Natural killer cell treated with Interleukin-12 subunit alpha and Interleukin-12 subunit beta and Interleukin-15 and Interleukin-18, amount 100 ng/mL, for 72 hours (primary cell): ENCODE data around the gene RIC1. TPM values are rescaled to one million over a fixed set of nuclear protein-coding genes. Genes with fewer than 3 reads are reported as not detected.

Experiments used
- ATAC-seq, 2 donors: fragments of 150-1000 bp; cut with Tn5 transposase in 1 of 2; sonication (Bioruptor Pico), chemical (Tn5 transposase) in 1 of 2; 2 replicates each; pipeline ENCODE4 v1.10.0; 2021
- DNase-seq: peaks from one replicate; pipeline ENCODE4 v3.0.0; 2022; ENCODE audit warnings: low spot score
- H3K27ac Mint-ChIP-seq, 2 donors: 1 replicate in 1 of 2; 2 replicates in 1 of 2; pipeline ENCODE4 v1.8.0; 2022; ENCODE audit warnings: mixed read lengths in 2 of 2, mild to moderate bottlenecking in 1 of 2, moderate library complexity in 1 of 2
- H3K27me3 Mint-ChIP-seq, 2 donors: 1 replicate in 1 of 2; 2 replicates in 1 of 2; pipeline ENCODE4 v1.8.0; 2022; ENCODE audit warnings: mixed read lengths in 2 of 2
- H3K36me3 Mint-ChIP-seq: one replicate; pipeline ENCODE4 v1.8.0; 2022; ENCODE audit warnings: mixed read lengths
- H3K4me1 Mint-ChIP-seq, 2 donors: 1 replicate in 1 of 2; 2 replicates in 1 of 2; pipeline ENCODE4 v1.8.0; 2022; ENCODE audit warnings: low read depth in 2 of 2, mixed read lengths in 2 of 2, mild to moderate bottlenecking in 1 of 2
- H3K4me3 Mint-ChIP-seq: one replicate; pipeline ENCODE4 v1.8.0; 2022; ENCODE audit warnings: mixed read lengths
- H3K9me3 Mint-ChIP-seq: 2 replicates; pipeline ENCODE4 v1.8.0; 2022; ENCODE audit warnings: mixed read lengths
- total RNA-seq, 2 donors: library from RNA; stranded (reverse); gene quantifications; one replicate each; pipeline ENCODE4 v1.2.3, GENCODE V29; 2022

RIC1 gene
- total RNA-seq, 2 donors from 2014 or later: 25.4 to 36.1 TPM

- DNase-seq (peak; percentile 67), ATAC-seq (peak; percentile 15 to 34)
- Mint-ChIP-seq H3K36me3 (peaks cover 12% of the 10 kb centered on the region), H3K27me3 (no peaks in the 10 kb centered on the region), H3K9me3 (no peaks in the 10 kb centered on the region), H3K27ac (peak overlapping the region; percentile 88 to 99), H3K4me1 (peaks cover 43 to 56% of the 10 kb centered on the region in 2 donors), H3K4me3 (peak overlapping the region; percentile 90)
Observed at GRCh38 chr9:5629312-5630080, 589 bp downstream of the RIC1 start.

- peaks cover under 1% of the 10 kb centered on the region for H3K9me3 Mint-ChIP-seq
- H3K36me3 Mint-ChIP-seq: peaks cover 12% of the 10 kb centered on the region
- peaks cover 45 to 57% of the 10 kb centered on the region in 2 donors for H3K4me1 Mint-ChIP-seq
- ATAC-seq (no peak), DNase-seq (no peak)
- peak overlapping the region; percentile 90 for H3K4me3 Mint-ChIP-seq
- no peaks in the 10 kb centered on the region for H3K27me3 Mint-ChIP-seq
- H3K27ac Mint-ChIP-seq: peak overlapping the region; percentile 88 to 99
Observed at GRCh38 chr9:5630081-5630507, 1.2 kb downstream of the RIC1 start.

GRCh38 chr9:5631026-5631425, 2.1 kb downstream of the RIC1 start:
- no peaks in the 10 kb centered on the region for H3K27me3 Mint-ChIP-seq

GRCh38 chr9:5632540-5632939, 3.6 kb downstream of the RIC1 start:
- Mint-ChIP-seq H3K4me1 (peaks cover 46 to 57% of the 10 kb centered on the region in 2 donors), H3K36me3 (peaks cover 18% of the 10 kb centered on the region), H3K4me3 (no peak overlapping the region), H3K27ac (no peak overlapping the region), H3K27me3 (no peaks in the 10 kb centered on the region), H3K9me3 (peaks cover 7% of the 10 kb centered on the region)
- ATAC-seq: no peak
- no peak for DNase-seq

More at GRCh38 chr9:5631026-5631425, 2.1 kb downstream of the RIC1 start:
- H3K36me3 Mint-ChIP-seq: peaks cover 20% of the 10 kb centered on the region
- peaks cover 6% of the 10 kb centered on the region for H3K9me3 Mint-ChIP-seq
- ATAC-seq: no peak
- H3K4me3 Mint-ChIP-seq: no peak overlapping the region
- DNase-seq: no peak
- peaks cover 53 to 65% of the 10 kb centered on the region in 2 donors for H3K4me1 Mint-ChIP-seq
- no peak overlapping the region for H3K27ac Mint-ChIP-seq

GRCh38 chr9:5633243-5633642, 4.3 kb downstream of the RIC1 start:
- ATAC-seq (no peak), DNase-seq (no peak)
- peaks cover 26% of the 10 kb centered on the region for H3K36me3 Mint-ChIP-seq
- H3K4me3 Mint-ChIP-seq: peak overlapping the region; percentile 4
- H3K4me1 Mint-ChIP-seq: peaks cover 46 to 52% of the 10 kb centered on the region in 2 donors
- H3K27ac Mint-ChIP-seq: peak overlapping the region in 1 of 2 donors; percentile 56
- peaks cover 10% of the 10 kb centered on the region for H3K9me3 Mint-ChIP-seq
- H3K27me3 Mint-ChIP-seq: no peaks in the 10 kb centered on the region

- Mint-ChIP-seq H3K27me3 (no peaks in the 10 kb centered on the region), H3K4me3 (no peak overlapping the region), H3K9me3 (peaks cover 19% of the 10 kb centered on the region), H3K27ac (no peak overlapping the region), H3K4me1 (peaks cover 44 to 61% of the 10 kb centered on the region in 2 donors), H3K36me3 (peaks cover 42% of the 10 kb centered on the region)
- DNase-seq (no peak), ATAC-seq (no peak)
Observed at GRCh38 chr9:5635390-5635789, 6.5 kb downstream of the RIC1 start.

GRCh38 chr9:5639816-5640215, 10.9 kb downstream of the RIC1 start:
- H3K9me3 Mint-ChIP-seq: peaks cover 24% of the 10 kb centered on the region
- H3K36me3 Mint-ChIP-seq: peaks cover 42% of the 10 kb centered on the region
- H3K4me3 Mint-ChIP-seq: no peak overlapping the region
- no peak overlapping the region for H3K27ac Mint-ChIP-seq
- ATAC-seq (no peak), DNase-seq (no peak)
- no peaks in the 10 kb centered on the region for H3K27me3 Mint-ChIP-seq
- H3K4me1 Mint-ChIP-seq: peaks cover 36 to 42% of the 10 kb centered on the region in 2 donors

- no peak overlapping the region for H3K4me3 Mint-ChIP-seq
- H3K4me1 Mint-ChIP-seq: peaks cover 37 to 50% of the 10 kb centered on the region in 2 donors
- peaks cover 19% of the 10 kb centered on the region for H3K9me3 Mint-ChIP-seq
- no peaks in the 10 kb centered on the region for H3K27me3 Mint-ChIP-seq
- ATAC-seq (no peak), DNase-seq (no peak)
- peaks cover 36% of the 10 kb centered on the region for H3K36me3 Mint-ChIP-seq
- no peak overlapping the region for H3K27ac Mint-ChIP-seq
Observed at GRCh38 chr9:5642170-5642569, 13.3 kb downstream of the RIC1 start.

- Mint-ChIP-seq H3K36me3 (peaks cover 27% of the 10 kb centered on the region), H3K27ac (no peak overlapping the region), H3K9me3 (peaks cover 19% of the 10 kb centered on the region), H3K4me1 (peaks cover 37 to 46% of the 10 kb centered on the region in 2 donors), H3K4me3 (no peak overlapping the region), H3K27me3 (no peaks in the 10 kb centered on the region)
- DNase-seq (no peak), ATAC-seq (peak in 1 of 2 donors; percentile 76)
Observed at GRCh38 chr9:5643005-5643624, 14.2 kb downstream of the RIC1 start.

- Mint-ChIP-seq H3K9me3 (peaks cover 28% of the 10 kb centered on the region), H3K4me1 (peaks cover 42 to 47% of the 10 kb centered on the region in 2 donors), H3K4me3 (no peak overlapping the region), H3K27ac (no peak overlapping the region), H3K36me3 (peaks cover 25% of the 10 kb centered on the region), H3K27me3 (no peaks in the 10 kb centered on the region)
- DNase-seq: no peak
- peak; percentile 45 to 92 for ATAC-seq
Observed at GRCh38 chr9:5644501-5644900, 15.6 kb downstream of the RIC1 start.

- ATAC-seq (no peak), DNase-seq (no peak)
- Mint-ChIP-seq H3K27me3 (no peaks in the 10 kb centered on the region), H3K36me3 (peaks cover 23% of the 10 kb centered on the region), H3K4me1 (peaks cover 53 to 54% of the 10 kb centered on the region in 2 donors), H3K4me3 (no peak overlapping the region), H3K9me3 (peaks cover 25% of the 10 kb centered on the region), H3K27ac (no peak overlapping the region)
Observed at GRCh38 chr9:5646116-5646515, 17.2 kb downstream of the RIC1 start.

- Mint-ChIP-seq H3K36me3 (peaks cover 47% of the 10 kb centered on the region), H3K4me1 (peaks cover 38 to 44% of the 10 kb centered on the region in 2 donors), H3K9me3 (peaks cover 27% of the 10 kb centered on the region), H3K27ac (no peak overlapping the region), H3K27me3 (no peaks in the 10 kb centered on the region), H3K4me3 (no peak overlapping the region)
- ATAC-seq: peak; percentile 20 to 49
- DNase-seq: no peak
Observed at GRCh38 chr9:5650356-5651105, 21.6 kb downstream of the RIC1 start.

- Mint-ChIP-seq H3K27ac (no peak overlapping the region), H3K36me3 (peaks cover 47% of the 10 kb centered on the region), H3K27me3 (no peaks in the 10 kb centered on the region), H3K4me1 (peaks cover 31 to 39% of the 10 kb centered on the region in 2 donors), H3K9me3 (peaks cover 27% of the 10 kb centered on the region), H3K4me3 (no peak overlapping the region)
- ATAC-seq (no peak), DNase-seq (no peak)
Observed at GRCh38 chr9:5651246-5651645, 22.3 kb downstream of the RIC1 start.
